Right lobe of liver (tissue), 4 donors: ENCODE results near the gene ADGRV1.

ENCODE experiments used
- POLR2A ChIP-seq: fragments of 450-650 bp; IDR thresholded peaks from one replicate; pipeline ENCODE4 v1.6.1; 2017; ENCODE audit warnings: antibody characterized with exemption, mild to moderate bottlenecking
- TF ChIP-seq, protein P1 (sequence below), 4 donors: fragments of 200-600 bp in 3 of 4; fragments of 450-650 bp in 1 of 4; IDR thresholded peaks; one replicate each; pipeline versions ENCODE4 v1.5.1 to v1.8.0; 2016 to 2022; ENCODE audit warnings: antibody characterized with exemption in 4 of 4, mild to moderate bottlenecking in 2 of 4
- donor health status: DM: no; HTN: no; CAD: no.
- donor health status: DM: no; HTN: no; CAD: no.
- donor health status: DM: no; HTN: yes; CAD: no.

DNA sequence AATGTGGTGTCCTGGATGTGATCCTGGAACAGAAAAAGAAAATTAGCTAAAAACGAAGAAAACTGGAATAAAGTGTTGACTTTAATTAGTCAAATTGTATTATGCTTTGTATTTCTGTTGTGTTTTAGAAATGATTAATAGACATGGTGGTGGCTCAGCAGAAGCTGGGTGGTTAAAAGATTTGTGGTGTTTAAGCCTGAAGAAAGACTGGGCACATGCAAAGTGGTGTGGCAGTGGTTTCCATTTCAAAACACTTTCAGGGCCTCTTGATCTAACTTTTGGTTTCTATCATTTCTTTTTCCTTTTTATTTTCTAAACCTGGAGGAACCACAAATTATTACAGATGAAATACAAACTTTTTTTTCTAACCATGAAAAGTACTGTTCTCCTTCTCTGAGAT lies 44.1 kb downstream of the ADGRV1 start:
- TF ChIP-seq, protein P1, sequence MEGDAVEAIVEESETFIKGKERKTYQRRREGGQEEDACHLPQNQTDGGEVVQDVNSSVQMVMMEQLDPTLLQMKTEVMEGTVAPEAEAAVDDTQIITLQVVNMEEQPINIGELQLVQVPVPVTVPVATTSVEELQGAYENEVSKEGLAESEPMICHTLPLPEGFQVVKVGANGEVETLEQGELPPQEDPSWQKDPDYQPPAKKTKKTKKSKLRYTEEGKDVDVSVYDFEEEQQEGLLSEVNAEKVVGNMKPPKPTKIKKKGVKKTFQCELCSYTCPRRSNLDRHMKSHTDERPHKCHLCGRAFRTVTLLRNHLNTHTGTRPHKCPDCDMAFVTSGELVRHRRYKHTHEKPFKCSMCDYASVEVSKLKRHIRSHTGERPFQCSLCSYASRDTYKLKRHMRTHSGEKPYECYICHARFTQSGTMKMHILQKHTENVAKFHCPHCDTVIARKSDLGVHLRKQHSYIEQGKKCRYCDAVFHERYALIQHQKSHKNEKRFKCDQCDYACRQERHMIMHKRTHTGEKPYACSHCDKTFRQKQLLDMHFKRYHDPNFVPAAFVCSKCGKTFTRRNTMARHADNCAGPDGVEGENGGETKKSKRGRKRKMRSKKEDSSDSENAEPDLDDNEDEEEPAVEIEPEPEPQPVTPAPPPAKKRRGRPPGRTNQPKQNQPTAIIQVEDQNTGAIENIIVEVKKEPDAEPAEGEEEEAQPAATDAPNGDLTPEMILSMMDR (IDR thresholded peaks at IDR 0.05): no peak
- TF ChIP-seq POLR2A: no peak
